ENCODE data around the gene DPY19L2.

Gene DPY19L2

GRCh38 chr12:63521706-63522105, 146.6 kb downstream of the DPY19L2 start:
- no peak for DNase-seq

Measured in stimulated activated CD4-positive, alpha-beta T cell treated with anti-CD3 and anti-CD28 coated beads, Interleukin-4, amount 100 ng/mL, for 1 hour (primary cell).